Measurements from ENCODE around the gene ZNF324B. TPM values are rescaled to one million over a fixed set of nuclear protein-coding genes. Genes with fewer than 3 reads are reported as not detected.

The ZNF324B gene
- total RNA-seq, 1 donor from 2014 or later: 8.0 TPM

DNA sequence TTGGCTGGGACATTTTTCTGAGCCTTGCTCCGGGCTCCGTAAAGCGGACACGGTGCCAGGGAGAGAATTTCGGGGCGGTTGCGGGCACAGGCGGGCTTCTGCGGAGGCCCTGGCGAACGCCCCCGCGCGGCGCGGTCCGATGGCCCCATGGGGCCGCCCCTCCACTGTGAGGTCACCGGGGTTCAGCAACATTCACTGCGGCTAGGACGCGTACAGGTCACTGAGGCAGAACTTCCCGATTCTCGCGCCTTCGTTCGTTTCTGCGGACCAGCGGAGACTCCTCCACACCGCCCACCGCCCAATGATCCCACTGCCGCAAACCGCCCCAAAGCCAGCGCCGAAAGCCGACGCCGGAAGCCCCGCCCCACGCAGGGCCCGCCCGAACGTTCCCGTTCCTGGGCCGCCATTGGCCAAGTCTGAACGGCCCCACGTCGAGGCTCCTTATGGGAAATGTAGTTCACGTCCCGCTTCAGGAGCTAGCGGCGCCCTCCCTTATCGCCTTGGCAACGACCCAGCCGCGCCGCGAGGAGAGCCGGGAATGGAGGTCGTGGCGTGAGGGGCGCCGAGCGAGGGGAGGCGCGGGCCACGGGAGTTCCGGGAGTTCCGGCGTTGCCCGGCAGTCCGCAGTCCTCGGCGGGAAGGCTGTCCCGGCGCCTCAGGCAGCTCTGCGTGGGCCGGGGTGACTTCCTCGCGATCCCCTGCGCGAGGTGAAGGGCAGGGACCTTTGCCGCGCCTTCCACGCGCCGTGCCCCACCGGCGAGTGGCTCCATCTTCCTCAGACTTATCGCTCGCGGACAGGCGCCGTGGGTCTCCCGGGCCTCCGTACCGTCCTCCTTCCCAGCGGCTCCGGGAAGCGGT is 43.0 kb upstream of the ZNF324B start, which contains the start of gene ZNF584:
ZNF584 (plus strand) TSS at position 498 of the 858 bp plus-strand sequence. CDS start 499 bp downstream, outside the sequence.
- peak; percentile 91 to 95 for DNase-seq (ENCODE audit: low spot score in 2 of 2, unreplicated experiment in 2 of 2)
- H3K4me1 Mint-ChIP-seq: peaks cover 23% of the 10 kb centered on the region
- H3K4me3 Mint-ChIP-seq: peak within 1 kb of the TSS; percentile 83
- H3K27me3 Mint-ChIP-seq (ENCODE audit: low read depth): no peaks in the 10 kb centered on the region
- H3K9me3 Mint-ChIP-seq: no peaks in the 10 kb centered on the region
- TF ChIP-seq CTCF (IDR thresholded peaks at IDR 0.05; ENCODE audit: unreplicated experiment): no peak
- H3K36me3 Mint-ChIP-seq: peaks cover 6% of the 10 kb centered on the region
- peak within 1 kb of the TSS; percentile 94 for H3K27ac Mint-ChIP-seq

GRCh38 chr19:58409010-58409790 is 42.2 kb upstream of the ZNF324B start:
- TF ChIP-seq CTCF (IDR thresholded peaks at IDR 0.05; ENCODE audit: unreplicated experiment): no peak
- Mint-ChIP-seq H3K9me3 (no peaks in the 10 kb centered on the region), H3K27ac (peak overlapping the region; percentile 63), H3K36me3 (peaks cover 6% of the 10 kb centered on the region), H3K27me3 (ENCODE audit: low read depth) (no peaks in the 10 kb centered on the region), H3K4me3 (peak overlapping the region; percentile 83), H3K4me1 (peaks cover 23% of the 10 kb centered on the region)
- DNase-seq (ENCODE audit: low spot score in 2 of 2, unreplicated experiment in 2 of 2): peak in 1 of 2 experiments; percentile 54

DNA sequence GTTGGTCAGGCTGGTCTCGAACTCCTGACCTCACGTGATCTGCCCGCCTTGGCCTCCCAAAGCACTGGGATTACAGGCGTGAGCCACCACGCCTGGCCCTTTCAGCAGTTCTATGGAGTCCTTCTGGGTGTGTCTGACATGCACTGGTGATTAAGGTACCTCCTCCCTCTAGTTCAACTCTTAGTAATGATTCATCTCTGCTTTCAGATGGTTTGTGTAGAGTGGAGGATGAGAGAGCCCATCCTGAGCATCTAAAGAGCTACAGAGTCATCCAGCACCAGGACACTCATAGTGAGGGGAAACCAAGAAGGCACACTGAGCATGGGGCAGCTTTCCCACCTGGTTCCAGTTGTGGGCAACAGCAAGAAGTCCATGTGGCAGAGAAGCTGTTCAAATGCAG is 34.8 kb upstream of the ZNF324B start:
- no peaks in the 10 kb centered on the region for H3K27me3 Mint-ChIP-seq (ENCODE audit: low read depth)
- H3K36me3 Mint-ChIP-seq: peaks cover 45% of the 10 kb centered on the region
- DNase-seq (ENCODE audit: low spot score in 2 of 2, unreplicated experiment in 2 of 2): no peak
- no peak for TF ChIP-seq CTCF (IDR thresholded peaks at IDR 0.05; ENCODE audit: unreplicated experiment)
- H3K9me3 Mint-ChIP-seq: peaks cover 12% of the 10 kb centered on the region
- no peak overlapping the region for H3K27ac Mint-ChIP-seq
- H3K4me3 Mint-ChIP-seq: no peak overlapping the region
- H3K4me1 Mint-ChIP-seq: no peaks in the 10 kb centered on the region

DNA sequence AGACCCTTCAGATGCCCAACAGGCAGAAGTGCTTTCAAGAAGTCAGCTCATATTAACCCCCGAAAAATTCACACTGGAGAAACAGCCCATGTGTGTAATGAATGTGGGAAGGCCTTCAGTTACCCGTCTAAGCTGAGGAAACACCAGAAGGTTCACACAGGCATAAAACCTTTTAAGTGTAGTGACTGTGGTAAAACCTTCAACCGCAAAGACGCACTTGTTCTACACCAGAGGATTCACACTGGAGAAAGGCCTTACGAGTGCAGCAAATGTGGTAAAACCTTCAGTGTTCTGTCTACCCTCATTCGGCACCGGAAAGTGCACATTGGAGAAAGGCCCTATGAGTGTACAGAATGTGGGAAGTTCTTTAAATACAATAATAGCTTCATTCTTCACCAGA is 34.4 kb upstream of the ZNF324B start:
- Mint-ChIP-seq H3K27me3 (ENCODE audit: low read depth) (no peaks in the 10 kb centered on the region), H3K27ac (no peak overlapping the region), H3K4me3 (no peak overlapping the region), H3K4me1 (no peaks in the 10 kb centered on the region), H3K9me3 (peaks cover 12% of the 10 kb centered on the region), H3K36me3 (peaks cover 47% of the 10 kb centered on the region)
- no peak for DNase-seq (ENCODE audit: low spot score in 2 of 2, unreplicated experiment in 2 of 2)
- TF ChIP-seq CTCF (IDR thresholded peaks at IDR 0.05; ENCODE audit: unreplicated experiment): no peak

GRCh38 chr19:58428617-58429016 is 22.8 kb upstream of the ZNF324B start:
- peaks cover 56% of the 10 kb centered on the region for H3K9me3 Mint-ChIP-seq
- H3K4me1 Mint-ChIP-seq: no peaks in the 10 kb centered on the region
- H3K27me3 Mint-ChIP-seq (ENCODE audit: low read depth): no peaks in the 10 kb centered on the region
- H3K27ac Mint-ChIP-seq: no peak overlapping the region
- TF ChIP-seq CTCF (IDR thresholded peaks at IDR 0.05; ENCODE audit: unreplicated experiment): no peak
- H3K36me3 Mint-ChIP-seq: peaks cover 57% of the 10 kb centered on the region
- H3K4me3 Mint-ChIP-seq: no peak overlapping the region
- DNase-seq (ENCODE audit: low spot score in 2 of 2, unreplicated experiment in 2 of 2): no peak
